Non-pigmented ciliary epithelial cell (primary cell): ENCODE results near the gene CYP4F2.
"Not testable (repeated sequence)": the region's sequence is repeated elsewhere in the genome, so short reads cannot be mapped to it uniquely, and the experiment has no call there.

Experiments
- DNase-seq: peaks from one replicate; pipeline ENCODE4 v3.0.0-alpha.2; 2010; ENCODE audit warnings: low read depth

Gene CYP4F2

DNA sequence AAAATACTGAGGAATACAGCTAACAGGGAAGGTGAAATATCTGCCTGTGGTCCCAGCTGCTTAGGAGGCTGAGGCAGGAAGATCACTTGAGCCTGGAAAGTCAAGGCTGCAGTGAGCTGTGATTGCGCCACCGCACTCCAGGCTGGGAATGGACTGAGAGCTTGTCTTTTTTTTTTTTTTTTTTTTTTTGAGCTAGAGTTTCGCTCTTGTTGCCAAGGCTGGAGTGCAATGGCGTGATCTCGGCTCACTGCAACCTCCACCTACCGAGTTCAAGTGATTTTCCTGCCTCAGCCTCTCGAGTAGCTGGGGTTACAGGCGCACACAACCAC, 54.0 kb downstream of the CYP4F2 start:
- DNase-seq = not testable (repeated sequence)

DNA sequence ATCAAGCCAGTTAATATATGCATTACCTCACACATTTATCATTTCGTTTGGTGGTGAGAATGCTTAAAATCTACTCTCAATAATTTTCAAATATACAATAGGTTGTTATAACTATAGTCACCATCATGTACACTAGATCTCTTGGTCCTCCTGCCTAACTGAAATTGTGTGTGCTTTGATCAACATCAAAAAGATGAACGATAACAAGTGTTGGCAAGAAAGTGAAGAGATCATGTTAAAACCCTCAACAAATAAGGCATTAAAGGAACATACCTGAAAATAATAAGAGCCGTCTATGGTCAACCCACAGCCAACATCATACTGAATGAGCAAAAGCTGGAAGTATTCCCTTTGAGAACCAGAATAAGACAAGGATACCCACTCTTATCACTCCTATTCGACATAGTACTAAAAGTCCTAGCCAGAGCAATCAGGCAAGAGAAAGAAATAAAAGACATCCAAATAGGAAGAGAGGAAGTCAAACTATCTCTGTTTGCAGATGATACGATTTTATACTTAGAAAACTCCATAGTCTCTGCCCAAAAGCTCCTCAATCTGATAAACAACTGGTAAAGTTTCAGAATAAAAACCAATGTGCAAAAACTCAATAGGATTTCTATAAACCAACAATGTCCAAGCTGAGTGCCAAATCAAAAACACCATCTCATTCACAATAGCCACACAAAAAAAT, 54.5 kb downstream of the CYP4F2 start:
- no peak for DNase-seq

DNA sequence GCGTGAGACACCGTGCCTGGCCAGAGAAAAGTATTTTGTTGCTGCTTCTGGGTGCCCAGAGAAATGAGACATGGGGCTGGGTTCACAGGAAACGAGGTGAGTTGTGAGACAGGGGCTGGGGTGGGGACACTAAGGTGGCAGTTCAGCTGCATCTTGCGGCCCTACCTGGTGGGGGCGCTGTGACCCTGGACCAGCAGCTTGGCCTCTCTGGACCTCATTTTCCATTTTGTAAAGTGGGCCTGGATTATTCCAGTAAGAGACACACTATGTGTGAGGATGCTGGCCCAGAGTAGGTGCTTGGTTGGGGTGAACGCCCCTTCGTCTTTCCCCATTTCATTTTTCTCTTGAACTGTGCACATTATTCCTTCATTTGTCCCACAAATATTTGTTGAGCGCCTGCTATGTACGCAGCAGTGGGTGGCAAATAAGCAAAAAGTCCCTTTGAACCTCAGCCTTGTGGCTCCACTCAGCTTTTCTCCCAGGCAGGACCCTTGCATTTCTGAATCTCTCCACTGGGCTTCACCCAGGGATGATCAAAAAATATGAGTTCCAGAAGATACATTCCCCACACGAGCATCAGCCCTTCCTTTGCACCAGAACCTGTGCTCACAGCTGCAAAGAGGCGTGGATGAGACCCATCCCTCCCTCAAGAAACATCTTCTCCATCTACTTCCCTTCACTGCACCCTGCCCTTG, 55.9 kb downstream of the CYP4F2 start:
- no peak for DNase-seq

DNA sequence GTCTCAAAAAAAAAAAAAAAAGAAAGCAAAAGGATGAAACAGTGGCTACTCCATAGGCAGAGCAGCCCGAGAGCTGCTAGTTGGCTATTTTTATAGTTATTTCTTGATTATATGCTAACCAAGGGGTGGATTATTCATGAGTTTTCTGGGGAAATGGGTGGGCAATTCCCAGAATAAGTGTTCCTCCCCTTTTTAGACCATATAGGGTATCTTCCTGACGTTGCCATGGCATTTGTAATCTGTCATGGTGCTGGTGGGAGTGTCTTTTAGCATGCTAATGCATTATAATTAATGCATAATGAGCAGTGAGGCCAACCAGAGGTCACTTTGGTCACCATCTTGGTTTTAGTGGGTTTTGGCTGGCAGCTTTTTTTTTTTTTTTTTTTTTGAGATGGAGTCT, 57.0 kb downstream of the CYP4F2 start:
- no peak for DNase-seq

- DNase-seq = not testable (repeated sequence)
These were observed 58.0 kb downstream of the CYP4F2 start for GRCh38 chr19:15839888-15840287.

- DNase-seq = no peak
These were observed 59.5 kb downstream of the CYP4F2 start for GRCh38 chr19:15838351-15838750.

DNA sequence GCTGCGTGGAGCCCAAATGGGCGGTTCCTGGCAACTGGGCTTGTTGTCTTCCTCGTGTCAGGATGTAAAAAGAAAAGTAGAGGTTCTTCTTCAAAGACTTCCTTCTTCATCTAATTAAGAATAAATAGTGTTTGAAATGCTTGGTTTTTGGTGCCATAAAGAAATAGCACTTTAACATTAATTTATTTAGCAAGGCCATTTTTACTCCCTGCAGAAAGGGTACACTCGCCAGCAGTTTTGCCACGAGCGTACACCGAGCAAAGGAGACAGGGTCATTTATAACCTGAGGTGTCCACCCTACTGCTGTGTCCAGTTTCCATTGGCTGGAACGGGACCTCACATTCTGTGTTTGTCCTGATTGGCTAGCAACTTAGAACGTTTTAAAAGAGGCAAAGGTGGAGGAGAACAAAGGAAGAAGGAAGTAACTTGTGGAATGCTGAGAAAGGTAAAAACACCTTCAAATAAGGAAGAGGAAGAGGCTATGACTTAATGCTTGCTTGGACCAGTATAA, 60.6 kb downstream of the CYP4F2 start:
- DNase-seq = peak; percentile 10

GRCh38 chr19:15836330-15837220, 61.3 kb downstream of the CYP4F2 start:
- peak; percentile 73 for DNase-seq

GRCh38 chr19:15835565-15836329, 62.1 kb downstream of the CYP4F2 start:
- DNase-seq = not testable (repeated sequence)

DNA sequence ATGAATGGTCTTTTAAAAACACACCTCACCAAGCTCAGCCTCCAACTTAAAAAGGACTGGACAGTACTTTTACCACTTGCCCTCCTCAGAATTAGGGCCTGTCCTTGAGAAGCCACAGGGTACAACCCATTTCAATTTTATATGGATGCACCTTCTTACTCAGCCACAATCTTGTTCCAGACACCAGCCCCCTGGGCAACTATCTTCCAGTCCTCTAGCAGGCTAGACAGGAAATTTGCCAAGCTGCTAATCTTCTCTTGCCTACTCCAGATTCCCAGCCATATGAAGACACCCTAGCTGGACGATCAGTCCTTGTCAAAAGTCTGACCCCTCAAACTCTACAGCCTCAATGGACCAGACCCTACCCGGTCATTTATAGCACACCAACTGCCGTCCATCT, 63.6 kb downstream of the CYP4F2 start:
- DNase-seq = not testable (repeated sequence)

DNA sequence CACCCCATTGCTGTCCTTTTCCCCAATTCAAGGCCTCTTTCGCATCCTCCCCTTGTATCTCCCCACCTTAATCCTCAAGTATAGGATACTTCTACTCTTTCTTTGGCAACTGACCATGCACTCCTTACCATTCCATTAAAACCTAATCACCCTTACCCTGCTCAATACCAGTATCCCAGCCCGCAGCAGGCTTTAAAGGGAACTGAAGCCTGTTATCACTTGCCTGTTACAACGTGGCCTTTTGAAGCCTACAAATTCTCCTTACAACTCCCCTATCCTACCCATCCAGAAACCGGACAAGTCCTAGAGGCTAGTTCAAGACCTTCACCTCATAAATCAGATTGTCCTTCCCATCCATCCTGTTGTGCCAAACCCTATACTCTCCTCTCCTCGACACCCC, 66.2 kb downstream of the CYP4F2 start:
- no peak for DNase-seq

GRCh38 chr19:15829786-15830185, 68.1 kb downstream of the CYP4F2 start:
- no peak for DNase-seq

- no peak for DNase-seq
These were observed 68.6 kb downstream of the CYP4F2 start for GRCh38 chr19:15829306-15829698.

DNA sequence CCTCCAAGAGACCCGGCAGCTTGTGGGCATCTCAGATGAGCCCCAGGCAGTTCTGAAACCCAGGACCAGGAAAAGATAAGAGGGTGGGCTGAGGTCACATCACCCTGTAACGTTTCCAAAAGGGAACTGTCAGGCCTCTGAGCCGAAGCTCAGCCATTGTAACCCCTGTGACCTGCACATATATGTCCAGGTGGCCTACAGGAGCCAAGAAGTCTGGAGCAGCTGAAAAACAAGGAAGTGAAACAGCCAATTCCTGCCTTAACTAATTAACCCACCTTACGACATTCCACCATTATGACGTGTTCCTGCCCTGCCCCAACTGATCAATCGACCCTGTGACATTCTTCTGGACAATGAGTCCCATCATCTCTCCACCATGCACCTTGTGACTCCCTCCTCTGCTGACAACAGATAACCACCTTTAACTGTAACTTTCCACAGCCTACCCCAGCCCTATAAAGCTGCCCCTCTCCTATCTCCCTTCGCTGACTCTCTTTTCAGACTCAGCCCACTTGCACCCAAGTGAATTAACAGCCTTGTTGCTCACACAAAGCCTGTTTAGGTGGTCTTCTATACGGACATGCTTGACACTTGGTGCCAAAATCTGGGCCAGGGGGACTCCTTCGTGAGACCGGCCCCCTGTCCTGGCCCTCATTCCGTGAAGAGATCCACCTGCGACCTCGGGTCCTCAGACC, 69.1 kb downstream of the CYP4F2 start:
- DNase-seq = not testable (repeated sequence)

DNA sequence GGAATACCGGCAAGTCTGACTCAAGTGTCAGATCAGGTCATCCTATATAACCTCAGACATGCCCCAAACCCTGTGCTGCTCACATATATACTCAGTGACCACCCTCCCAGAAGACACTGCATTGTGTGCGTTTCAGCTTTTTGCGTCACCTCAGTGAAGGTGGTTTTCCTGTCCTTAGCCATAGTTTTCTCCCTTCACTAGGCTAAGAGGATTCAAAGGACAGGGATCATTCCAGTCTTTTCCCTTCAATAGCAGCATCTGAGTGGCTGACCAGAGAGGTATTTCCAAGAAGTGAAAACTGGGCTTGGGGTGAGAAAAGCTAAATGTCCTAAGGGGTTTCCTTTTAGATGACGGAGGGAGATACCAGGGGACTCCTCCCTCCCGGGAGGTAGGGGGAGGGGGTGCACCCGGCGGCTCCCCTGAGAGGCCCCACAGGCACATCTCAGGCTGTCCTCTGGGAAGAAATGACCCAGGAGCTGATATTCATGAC, 69.7 kb downstream of the CYP4F2 start:
- no peak for DNase-seq
